ENCODE measurements around the gene AP2B1.

Gene AP2B1

GRCh38 chr17:35617505-35617904 is 30.4 kb downstream of the AP2B1 start:
- no peaks in the 10 kb centered on the region for H3K4me1 ChIP-seq (ENCODE audit: control insufficient read depth, insufficient read depth, low read depth, low read length)

DNA sequence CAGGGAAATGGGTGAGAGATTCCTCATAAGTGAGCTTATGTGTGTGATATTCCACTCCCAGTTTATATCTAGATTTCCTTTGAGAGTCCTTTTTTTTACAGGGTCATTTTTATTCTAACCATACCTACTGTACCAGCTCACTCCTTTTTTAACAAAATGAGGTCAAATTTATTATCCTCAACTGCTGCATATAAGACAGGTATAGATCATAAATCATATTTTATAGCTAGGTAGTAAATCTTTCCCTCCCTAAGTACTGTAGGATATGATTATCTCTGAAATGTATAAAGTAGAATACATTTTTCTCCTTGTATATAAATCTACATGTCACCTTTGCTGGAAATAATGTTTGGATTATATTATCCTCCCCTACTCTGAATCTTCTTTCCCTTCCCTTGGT is 31.5 kb downstream of the AP2B1 start:
- H4K8ac ChIP-seq (ENCODE audit: low read length), result no peak overlapping the region
- no peaks in the 10 kb centered on the region for H3K27me3 ChIP-seq (ENCODE audit: control insufficient read depth in 1 of 2, insufficient read depth in 1 of 2, low read length in 2 of 2)
- no peak overlapping the region for H3K23ac ChIP-seq (ENCODE audit: low read length in 2 of 2)
- no peak overlapping the region for H2BK15ac ChIP-seq (ENCODE audit: low read depth, poor library complexity, severe bottlenecking)
- no peak overlapping the region for H3K9ac ChIP-seq (ENCODE audit: low read length)
- no peak overlapping the region for H2BK12ac ChIP-seq (ENCODE audit: low read length in 2 of 2)
- no peaks in the 10 kb centered on the region for H3K9me3 ChIP-seq (ENCODE audit: control insufficient read depth, low read length)
- no peak overlapping the region for H4K91ac ChIP-seq (ENCODE audit: low read length)
- H3K36me3 ChIP-seq (ENCODE audit: control insufficient read depth in 1 of 2, insufficient read depth in 2 of 2, low read depth in 1 of 2, low read length in 2 of 2), result peaks cover 12 to 47% of the 10 kb centered on the region in 2 experiments
- H3K14ac ChIP-seq (ENCODE audit: low read length in 2 of 2), result no peak overlapping the region
- H2AK5ac ChIP-seq (ENCODE audit: low read length, severe bottlenecking), result no peak overlapping the region
- no peak for DNase-seq
- no peak overlapping the region for H3K27ac ChIP-seq (ENCODE audit: low read length, poor library complexity, severe bottlenecking)
- H2BK120ac ChIP-seq (ENCODE audit: low read depth, low read length), result no peak overlapping the region
- H3K4me3 ChIP-seq (ENCODE audit: insufficient read depth in 1 of 2, low read depth in 1 of 2, low read length in 2 of 2), result no peak overlapping the region
- no peak overlapping the region for H3K18ac ChIP-seq (ENCODE audit: low read depth in 1 of 2, low read length in 2 of 2)
- no peak overlapping the region for H3K4me2 ChIP-seq (ENCODE audit: low read length, poor library complexity, severe bottlenecking)
- peaks cover 18% of the 10 kb centered on the region for H3K79me1 ChIP-seq (replicated peaks; ENCODE audit: low read length, poor library complexity, severe bottlenecking)
- no peak overlapping the region for H2AFZ ChIP-seq (ENCODE audit: low read depth, low read length)
- no peaks in the 10 kb centered on the region for H3K4me1 ChIP-seq (ENCODE audit: control insufficient read depth, insufficient read depth, low read depth, low read length)
- no peak overlapping the region for H3K4ac ChIP-seq (ENCODE audit: low read depth in 1 of 2, low read length in 2 of 2)
- no peak overlapping the region for H2BK5ac ChIP-seq (ENCODE audit: low read depth, low read length, poor library complexity, severe bottlenecking)

More at GRCh38 chr17:35617505-35617904, 30.4 kb downstream of the AP2B1 start:
- no peaks in the 10 kb centered on the region for H3K27me3 ChIP-seq (ENCODE audit: control insufficient read depth in 1 of 2, insufficient read depth in 1 of 2, low read length in 2 of 2)
- no peak overlapping the region for H3K14ac ChIP-seq (ENCODE audit: low read length in 2 of 2)
- no peak for DNase-seq
- WGBS, result 57% methylated on average over 1 of the region's 2 CpGs
- no peak overlapping the region for H2BK12ac ChIP-seq (ENCODE audit: low read length in 2 of 2)
- H2AK5ac ChIP-seq (ENCODE audit: low read length, severe bottlenecking), result no peak overlapping the region
- H4K91ac ChIP-seq (ENCODE audit: low read length), result no peak overlapping the region
- H3K9ac ChIP-seq (ENCODE audit: low read length), result no peak overlapping the region
- H2AFZ ChIP-seq (ENCODE audit: low read depth, low read length), result no peak overlapping the region
- H3K23ac ChIP-seq (ENCODE audit: low read length in 2 of 2), result no peak overlapping the region
- peaks cover 12 to 50% of the 10 kb centered on the region in 2 experiments for H3K36me3 ChIP-seq (ENCODE audit: control insufficient read depth in 1 of 2, insufficient read depth in 2 of 2, low read depth in 1 of 2, low read length in 2 of 2)
- H2BK5ac ChIP-seq (ENCODE audit: low read depth, low read length, poor library complexity, severe bottlenecking), result no peak overlapping the region
- H3K4me2 ChIP-seq (ENCODE audit: low read length, poor library complexity, severe bottlenecking), result no peak overlapping the region
- no peak overlapping the region for H3K4me3 ChIP-seq (ENCODE audit: insufficient read depth in 1 of 2, low read depth in 1 of 2, low read length in 2 of 2)
- H3K27ac ChIP-seq (ENCODE audit: low read length, poor library complexity, severe bottlenecking), result no peak overlapping the region
- H3K4ac ChIP-seq (ENCODE audit: low read depth in 1 of 2, low read length in 2 of 2), result no peak overlapping the region
- H3K79me1 ChIP-seq (replicated peaks; ENCODE audit: low read length, poor library complexity, severe bottlenecking), result peaks cover 18% of the 10 kb centered on the region
- no peak overlapping the region for H3K18ac ChIP-seq (ENCODE audit: low read depth in 1 of 2, low read length in 2 of 2)
- H4K8ac ChIP-seq (ENCODE audit: low read length), result no peak overlapping the region
- H2BK15ac ChIP-seq (ENCODE audit: low read depth, poor library complexity, severe bottlenecking), result no peak overlapping the region
- no peak overlapping the region for H2BK120ac ChIP-seq (ENCODE audit: low read depth, low read length)
- no peaks in the 10 kb centered on the region for H3K9me3 ChIP-seq (ENCODE audit: control insufficient read depth, low read length)

- H2AK5ac ChIP-seq (ENCODE audit: low read length, severe bottlenecking), result no peak overlapping the region
- WGBS, result no CpG with 5 or more reads among the region's 1 CpG
- no peak overlapping the region for H2BK15ac ChIP-seq (ENCODE audit: low read depth, poor library complexity, severe bottlenecking)
- no peak overlapping the region for H3K14ac ChIP-seq (ENCODE audit: low read length in 2 of 2)
- no peak overlapping the region for H3K4ac ChIP-seq (ENCODE audit: low read depth in 1 of 2, low read length in 2 of 2)
- no peaks in the 10 kb centered on the region for H3K27me3 ChIP-seq (ENCODE audit: control insufficient read depth in 1 of 2, insufficient read depth in 1 of 2, low read length in 2 of 2)
- no peak overlapping the region for H2BK12ac ChIP-seq (ENCODE audit: low read length in 2 of 2)
- no peak overlapping the region for H3K23ac ChIP-seq (ENCODE audit: low read length in 2 of 2)
- H3K9me3 ChIP-seq (ENCODE audit: control insufficient read depth, low read length), result no peaks in the 10 kb centered on the region
- H3K79me1 ChIP-seq (replicated peaks; ENCODE audit: low read length, poor library complexity, severe bottlenecking), result peaks cover 21% of the 10 kb centered on the region
- no peak overlapping the region for H4K91ac ChIP-seq (ENCODE audit: low read length)
- no peak overlapping the region for H2AFZ ChIP-seq (ENCODE audit: low read depth, low read length)
- H3K18ac ChIP-seq (ENCODE audit: low read depth in 1 of 2, low read length in 2 of 2), result no peak overlapping the region
- no peak overlapping the region for H3K4me2 ChIP-seq (ENCODE audit: low read length, poor library complexity, severe bottlenecking)
- no peak overlapping the region for H3K27ac ChIP-seq (ENCODE audit: low read length, poor library complexity, severe bottlenecking)
- H3K36me3 ChIP-seq (ENCODE audit: control insufficient read depth in 1 of 2, insufficient read depth in 2 of 2, low read depth in 1 of 2, low read length in 2 of 2), result peaks cover 16 to 64% of the 10 kb centered on the region in 2 experiments
- DNase-seq, result no peak
- H3K9ac ChIP-seq (ENCODE audit: low read length), result no peak overlapping the region
- no peak overlapping the region for H2BK120ac ChIP-seq (ENCODE audit: low read depth, low read length)
- no peak overlapping the region for H4K8ac ChIP-seq (ENCODE audit: low read length)
- no peaks in the 10 kb centered on the region for H3K4me1 ChIP-seq (ENCODE audit: control insufficient read depth, insufficient read depth, low read depth, low read length)
- H3K4me3 ChIP-seq (ENCODE audit: insufficient read depth in 1 of 2, low read depth in 1 of 2, low read length in 2 of 2), result no peak overlapping the region
- H2BK5ac ChIP-seq (ENCODE audit: low read depth, low read length, poor library complexity, severe bottlenecking), result no peak overlapping the region
Measured at GRCh38 chr17:35621768-35622167, 34.6 kb downstream of the AP2B1 start.

DNA sequence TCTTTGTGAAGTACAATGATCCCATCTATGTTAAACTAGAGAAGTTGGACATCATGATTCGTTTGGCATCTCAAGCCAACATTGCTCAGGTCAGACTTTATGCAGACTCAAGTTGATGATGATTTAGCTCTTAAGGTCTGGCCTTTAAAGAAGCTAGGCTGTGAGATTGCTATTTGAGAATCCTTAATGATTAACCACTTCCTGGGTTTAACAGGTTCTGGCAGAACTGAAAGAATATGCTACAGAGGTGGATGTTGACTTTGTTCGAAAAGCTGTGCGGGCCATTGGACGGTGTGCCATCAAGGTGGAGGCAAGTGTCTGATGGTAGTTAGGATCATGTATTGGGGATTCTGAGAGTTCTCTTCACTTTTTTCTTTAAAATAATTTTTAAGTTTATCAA is 40.3 kb downstream of the AP2B1 start:
- DNase-seq, result no peak
- Histone ChIP-seq H3K14ac (ENCODE audit: low read length in 2 of 2) (no peak overlapping the region), H3K18ac (ENCODE audit: low read depth in 1 of 2, low read length in 2 of 2) (no peak overlapping the region), H3K4me3 (ENCODE audit: insufficient read depth in 1 of 2, low read depth in 1 of 2, low read length in 2 of 2) (no peak overlapping the region), H2AFZ (ENCODE audit: low read depth, low read length) (no peak overlapping the region), H3K23ac (ENCODE audit: low read length in 2 of 2) (no peak overlapping the region), H2BK120ac (ENCODE audit: low read depth, low read length) (no peak overlapping the region), H3K27me3 (ENCODE audit: control insufficient read depth in 1 of 2, insufficient read depth in 1 of 2, low read length in 2 of 2) (no peaks in the 10 kb centered on the region), H2BK5ac (ENCODE audit: low read depth, low read length, poor library complexity, severe bottlenecking) (no peak overlapping the region), H2BK12ac (ENCODE audit: low read length in 2 of 2) (no peak overlapping the region), H3K9me3 (ENCODE audit: control insufficient read depth, low read length) (no peaks in the 10 kb centered on the region), H3K4me2 (ENCODE audit: low read length, poor library complexity, severe bottlenecking) (no peak overlapping the region), H3K27ac (ENCODE audit: low read length, poor library complexity, severe bottlenecking) (peak overlapping the region; percentile 45), H4K8ac (ENCODE audit: low read length) (no peak overlapping the region), H2BK15ac (ENCODE audit: low read depth, poor library complexity, severe bottlenecking) (no peak overlapping the region), H3K4me1 (ENCODE audit: control insufficient read depth, insufficient read depth, low read depth, low read length) (peaks cover 1% of the 10 kb centered on the region), H3K79me1 (replicated peaks; ENCODE audit: low read length, poor library complexity, severe bottlenecking) (peaks cover 11% of the 10 kb centered on the region), H3K36me3 (ENCODE audit: control insufficient read depth in 1 of 2, insufficient read depth in 2 of 2, low read depth in 1 of 2, low read length in 2 of 2) (peaks cover 14 to 76% of the 10 kb centered on the region in 2 experiments), H3K9ac (ENCODE audit: low read length) (no peak overlapping the region), H3K4ac (ENCODE audit: low read depth in 1 of 2, low read length in 2 of 2) (no peak overlapping the region), H2AK5ac (ENCODE audit: low read length, severe bottlenecking) (no peak overlapping the region), H4K91ac (ENCODE audit: low read length) (no peak overlapping the region)
- WGBS, result 97% methylated on average over 3 of the region's 4 CpGs
